ENCODE data around the gene SCN4A.

SCN4A gene

GRCh38 chr17:63932721-63933120 is 40.0 kb downstream of the SCN4A start:
- TF ChIP-seq CTCF (IDR thresholded peaks at IDR 0.05; ENCODE audit: low read length, missing control alignments): no peak
- no peak for DNase-seq (ENCODE audit: low read depth)
- H3K4me3 ChIP-seq (replicated peaks; ENCODE audit: low read depth, low read length): no peak overlapping the region

- no peak for DNase-seq (ENCODE audit: low read depth)
- TF ChIP-seq CTCF (IDR thresholded peaks at IDR 0.05; ENCODE audit: low read length, missing control alignments): no peak
- H3K4me3 ChIP-seq (replicated peaks; ENCODE audit: low read depth, low read length): no peak within 1 kb of the TSS
Measured at GRCh38 chr17:63931981-63932561, 40.6 kb downstream of the SCN4A start, which contains the start of gene CD79B. TSS of gene CD79B (minus strand) at chr17:63932331. CDS start at chr17:63932261, 70 bp downstream.

- no peak for DNase-seq (ENCODE audit: low read depth)
- no peak for TF ChIP-seq CTCF (IDR thresholded peaks at IDR 0.05; ENCODE audit: low read length, missing control alignments)
Measured at GRCh38 chr17:63930951-63931575, 41.7 kb downstream of the SCN4A start.

DNA sequence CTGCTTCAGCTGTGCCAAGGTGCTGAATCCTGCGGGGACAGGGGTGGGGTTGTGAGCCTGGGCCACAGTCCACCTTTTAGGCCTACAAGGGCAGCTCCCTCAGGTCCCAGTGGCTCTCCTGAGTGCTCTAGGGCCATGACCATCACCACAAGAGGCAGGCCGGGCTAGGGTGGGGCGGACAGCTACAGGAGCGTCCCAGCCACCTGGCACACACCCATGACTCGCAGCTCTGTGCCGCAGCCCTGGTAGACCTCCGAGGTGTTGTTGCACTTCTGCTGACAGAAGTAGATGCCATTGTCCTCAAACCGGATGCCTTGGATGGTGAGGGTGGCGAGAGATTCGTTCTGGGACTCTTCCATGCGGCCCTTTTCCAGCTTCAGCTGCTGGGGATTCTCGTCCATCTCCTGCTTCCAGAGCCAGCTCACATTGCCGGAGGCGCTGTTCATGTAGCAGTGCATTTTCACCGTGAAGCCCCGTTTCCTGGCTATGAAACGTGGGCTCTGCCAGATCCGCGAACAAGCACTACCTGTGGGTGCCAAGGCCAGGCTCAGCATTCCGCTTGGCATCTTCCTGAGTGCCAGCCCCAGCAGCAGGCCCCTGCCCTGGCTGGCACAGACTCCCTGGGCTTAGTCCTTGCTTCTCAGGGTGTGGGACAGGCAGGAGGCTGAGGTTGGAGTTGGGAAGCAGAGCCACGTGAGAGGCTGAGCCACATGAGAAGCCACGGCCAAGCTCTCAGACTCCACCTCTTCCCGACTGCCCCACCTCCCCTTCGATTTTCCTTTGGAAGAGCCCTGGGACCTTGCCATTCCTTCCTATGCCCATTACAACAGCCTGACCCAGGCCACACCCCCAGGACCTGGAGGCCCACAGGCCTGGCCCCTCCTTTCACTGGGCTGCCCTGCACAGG is 42.6 kb downstream of the SCN4A start:
- no peak overlapping the region for H3K4me3 ChIP-seq (replicated peaks; ENCODE audit: low read depth, low read length)
- no peak for TF ChIP-seq CTCF (IDR thresholded peaks at IDR 0.05; ENCODE audit: low read length, missing control alignments)
- no peak for DNase-seq (ENCODE audit: low read depth)

More at GRCh38 chr17:63930951-63931575, 41.7 kb downstream of the SCN4A start:
- H3K4me3 ChIP-seq (replicated peaks; ENCODE audit: low read depth, low read length): no peak overlapping the region

GRCh38 chr17:63928966-63929695 is 43.6 kb downstream of the SCN4A start:
- TF ChIP-seq CTCF (IDR thresholded peaks at IDR 0.05; ENCODE audit: low read length, missing control alignments): no peak
- no peak for DNase-seq (ENCODE audit: low read depth)
- H3K4me3 ChIP-seq (replicated peaks; ENCODE audit: low read depth, low read length): no peak overlapping the region

DNA sequence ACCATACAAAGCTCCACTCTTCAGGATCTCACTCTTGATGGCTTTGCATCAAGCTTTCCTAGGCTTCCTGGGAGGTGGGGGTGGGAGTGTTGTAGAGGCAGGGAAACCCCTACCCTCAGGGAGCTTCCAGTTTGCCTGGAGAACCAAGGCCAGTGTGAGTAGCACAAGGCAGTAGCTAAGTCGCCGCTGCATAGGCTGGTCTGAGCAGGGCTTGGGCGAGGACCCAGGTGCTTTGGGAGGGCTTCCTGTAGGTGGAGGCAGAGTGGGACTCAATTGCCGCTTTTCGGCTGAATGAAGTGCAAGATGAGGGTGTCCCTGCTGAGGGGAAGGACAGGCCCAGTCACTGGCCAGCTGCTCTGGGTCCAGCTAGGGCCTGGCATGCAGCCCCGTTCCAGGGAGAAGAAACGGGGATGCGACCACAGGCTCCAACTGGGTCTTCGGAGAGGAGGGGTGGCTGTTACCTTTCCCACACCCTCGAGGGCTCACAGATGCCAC is 44.5 kb downstream of the SCN4A start:
- TF ChIP-seq CTCF (IDR thresholded peaks at IDR 0.05; ENCODE audit: low read length, missing control alignments): no peak
- no peak overlapping the region for H3K4me3 ChIP-seq (replicated peaks; ENCODE audit: low read depth, low read length)
- DNase-seq (ENCODE audit: low read depth): no peak

All from fibroblast of pulmonary artery (primary cell).